K562 (cell line): ENCODE results near the gene GAL3ST1. TPM values are rescaled to one million over a fixed set of nuclear protein-coding genes. Genes with fewer than 3 reads are reported as not detected.
A peak's percentile ranks its signal among the peaks of the same experiment; 100 is the strongest.

Experiments used
- ATAC-seq: fragments of 200-7000 bp; cut with Tn5 transposase; 3 replicates; pipeline ENCODE4 v1.9.1; 2020; ENCODE audit warnings: moderate library complexity
- BruUV-seq: library from RNA; stranded (reverse); fragments of 400-500 nt; replicated peaks from 2 replicates; lab custom pipeline; 2021; lab: Mats Ljungman, UMichigan
- CTCF ChIA-PET: fragments of 300-600 bp; formaldehyde crosslinking; extraction: SDS; loops from one replicate; lab custom pipeline; 2021; ENCODE audit warnings: low intra/inter-chr PET ratio; lab: Yijun Ruan, JAX
- POLR2A ChIA-PET: fragments of 300-600, 350-650 bp; sonication (Branson Sonifier 250); formaldehyde crosslinking; extraction: SDS; loops from one replicate; lab custom pipeline; 2021; ENCODE audit warnings: antibody characterized with exemption, inconsistent platforms; lab: Yijun Ruan, JAX
- DNase-seq, 4 experiments: peaks; one replicate each; pipeline versions ENCODE4 v3.0.0 to v3.0.0-alpha.2; 2011 to 2018; ENCODE audit warnings: low spot score in 3 of 4, mixed read lengths in 3 of 4; ENCODE audit errors: extremely low read depth in 1 of 4
- FAIRE-seq: peaks from 2 replicates; lab custom pipeline; 2011; peaks lifted over from hg19 to GRCh38; lab: Jason Lieb, UNC
- H2AFZ ChIP-seq: 2 replicates; pipeline ENCODE4 v1.6.0; 2011; ENCODE audit warnings: low read depth, low read length, control low read depth, inconsistent platforms
- H3K27ac ChIP-seq: fragments of 200-600 bp; 3 replicates; pipeline ENCODE4 v1.8.0; 2011; ENCODE audit warnings: low read depth, mild to moderate bottlenecking, control low read depth, inconsistent platforms, low read length, moderate library complexity, mixed read lengths; ENCODE audit errors: extremely low read depth
- H3K27me3 ChIP-seq, 2 experiments: fragments of 300-600 bp in 1 of 2; 2 replicates in 1 of 2; 3 replicates in 1 of 2; pipeline versions ENCODE4 v1.6.0 to v1.8.0; 2011; ENCODE audit warnings: inconsistent platforms in 2 of 2, low read length in 2 of 2, mild to moderate bottlenecking in 1 of 2, mixed read lengths in 1 of 2, moderate library complexity in 1 of 2; ENCODE audit not compliant: control insufficient read depth in 2 of 2, insufficient read depth in 2 of 2
- H3K36me3 ChIP-seq: fragments of 300-600 bp; 3 replicates; pipeline ENCODE4 v1.8.0; 2011; ENCODE audit warnings: mild to moderate bottlenecking, low read length, inconsistent platforms; ENCODE audit not compliant: control insufficient read depth, insufficient read depth
- H3K4me1 ChIP-seq, 2 experiments: fragments of 200-600 bp in 1 of 2; replicated peaks in 1 of 2; 2 replicates in 1 of 2; 3 replicates in 1 of 2; pipeline versions ENCODE4 v1.5.1 to v1.8.0; 2011; ENCODE audit warnings: inconsistent platforms in 2 of 2, low read length in 2 of 2, mild to moderate bottlenecking in 1 of 2, mixed read lengths in 1 of 2, moderate library complexity in 1 of 2; ENCODE audit not compliant: control insufficient read depth in 2 of 2, insufficient read depth in 2 of 2
- H3K4me2 ChIP-seq: 2 replicates; pipeline ENCODE4 v1.6.1; 2011; ENCODE audit warnings: low read length, control low read depth, inconsistent platforms, mixed read lengths; ENCODE audit not compliant: insufficient read depth
- H3K4me3 ChIP-seq: fragments of 200-600 bp; sonication (generic), shearing (Covaris generic); 2 replicates; pipeline ENCODE4 v1.5.1; 2016; ENCODE audit warnings: control low read depth, inconsistent platforms
- H3K79me2 ChIP-seq: fragments of 200-600 bp; 3 replicates; pipeline ENCODE4 v1.8.0; 2011; ENCODE audit warnings: low read length, inconsistent platforms; ENCODE audit not compliant: control insufficient read depth, insufficient read depth
- H3K9ac ChIP-seq, 2 experiments: 2 replicates each; pipeline versions ENCODE4 v1.6.0 to v1.6.1; 2011; ENCODE audit warnings: low read depth in 2 of 2, low read length in 2 of 2, control low read depth in 1 of 2, inconsistent platforms in 1 of 2, mild to moderate bottlenecking in 1 of 2, mixed read lengths in 1 of 2; ENCODE audit not compliant: insufficient read depth in 1 of 2
- H3K9me1 ChIP-seq: one replicate; pipeline ENCODE4 v1.6.0; 2011; ENCODE audit warnings: inconsistent platforms, mild to moderate bottlenecking, low read length, moderate library complexity; ENCODE audit not compliant: control insufficient read depth, insufficient read depth
- H3K9me3 ChIP-seq: replicated peaks from 2 replicates; pipeline ENCODE4 v1.5.1; 2011; ENCODE audit warnings: low read depth, low read length, inconsistent platforms; ENCODE audit not compliant: control insufficient read depth, insufficient read depth
- H4K20me1 ChIP-seq: replicated peaks from 2 replicates; pipeline ENCODE4 v1.6.1; 2011; ENCODE audit warnings: low read length, inconsistent platforms, mixed read lengths; ENCODE audit not compliant: control insufficient read depth, insufficient read depth
- HIVEP1 ChIP-seq: fragments of 250-450 bp; sonication (Bioruptor Pico); IDR thresholded peaks from 2 replicates; pipeline ENCODE4 v1.4.0; 2020; ENCODE audit warnings: mild to moderate bottlenecking
- ZNF76 ChIP-seq: fragments of 250-450 bp; sonication (Bioruptor Pico); IDR thresholded peaks from 2 replicates; pipeline ENCODE4 v1.4.0; 2020; ENCODE audit warnings: mild to moderate bottlenecking, moderate library complexity, borderline replicate concordance
- WGBS: fragments of 100-300 bp; shearing (Covaris generic); methylation state at CpG from one replicate; pipeline ENCODE4 v1.1.6; 2016; ENCODE audit warnings: low coverage, mixed read lengths; ENCODE audit not compliant: insufficient coverage; ENCODE audit errors: missing lambda C conversion rate; 5-methylcytosine and 5-hydroxymethylcytosine counted together
- in situ Hi-C: fragments of 300-500 bp; cut with MboI; formaldehyde crosslinking; loops from 4 replicates; pipeline ENCODE4 v1.15.0; 2018; ENCODE audit warnings: inconsistent platforms, mixed read lengths
- intact Hi-C: fragments of 100-400 bp; cut with micrococcal nuclease; formaldehyde crosslinking; loops from 2 replicates; pipeline ENCODE4 v1.14.2; 2022
- polyA plus RNA-seq, 8 experiments: library from polyadenylated mRNA; depleted of rRNA in 4 of 8; stranded (reverse) in 5 of 8; unstranded in 3 of 8; fragments of >200 nt; fragmentation: Nextera tagmentation in 2 of 8; fragmentation: Illumina TruSeq in 1 of 8; extraction: Ambion mirVana in 2 of 8; extraction: Trizol in 1 of 8; gene quantifications; 2 replicates each; pipeline versions ENCODE4 v1.2.1 to v1.2.3, GENCODE V29; 2011 to 2014; ENCODE audit warnings: inconsistent platforms in 1 of 8, missing spikeins in 1 of 8
- total RNA-seq, 7 experiments: library from RNA; depleted of rRNA in 6 of 7; stranded (reverse); fragments of >200 nt in 6 of 7; fragmentation: Illumina TruSeq in 2 of 7; extraction: Trizol in 2 of 7; gene quantifications; 2 replicates each; pipeline versions ENCODE4 v1.2.1 to v1.2.3, GENCODE V29; 2011 to 2021; ENCODE audit warnings: low replicate concordance in 1 of 7
- TF ChIP-seq, protein P1 (sequence below): fragments of 450-650 bp; IDR thresholded peaks from 2 replicates; pipeline ENCODE4 v1.6.1; 2016; ENCODE audit warnings: mild to moderate bottlenecking
- TF ChIP-seq, protein P2 (sequence below), 2 experiments: IDR thresholded peaks; 2 replicates each; pipeline ENCODE4 v1.6.1; 2012; ENCODE audit warnings: improper control_type of control experiment in 2 of 2, low read depth in 2 of 2, low read length in 2 of 2, borderline replicate concordance in 1 of 2

The GAL3ST1 gene
- total and polyA plus RNA-seq, 9 of the 15 experiments (the other 6 are each of a cell fraction or from before 2014, with no cell fraction given): 0.03 to 1.9 (median 0.33) TPM; not detected in 1

GRCh38 chr22:30559889-30560288 is 14.6 kb downstream of the GAL3ST1 start:
- H3K4me1 ChIP-seq: peaks cover 0 to 24% of the 10 kb centered on the region in 2 experiments; a peak in 3 of 5 replicates
- FAIRE-seq (no peak), ATAC-seq (no peak), DNase-seq (no peak)
- H3K4me3 ChIP-seq: no peak overlapping the region
- no peaks in the 10 kb centered on the region for H3K9me1 ChIP-seq
- H2AFZ ChIP-seq: peak overlapping the region; percentile 81
- H4K20me1 ChIP-seq: no peaks in the 10 kb centered on the region
- H3K27ac ChIP-seq: no peak overlapping the region
- 62% methylated on average over 6 of the region's 6 CpGs for WGBS
- ChIA-PET CTCF (no interaction called here), POLR2A (interaction anchor here (0.6 to 1.5 kb wide), 3 partner anchors 10 to 15 kb away, joined by 3 to 7 read pairs (median 6); no protein-coding TSS in a partner anchor)
- BruUV-seq: no TSS peak
- no peaks in the 10 kb centered on the region for H3K9me3 ChIP-seq
- in situ Hi-C loops: no loop called here
- H3K27me3 ChIP-seq: peaks cover 0 to 4% of the 10 kb centered on the region in 2 experiments; a peak in 1 of 5 replicates
- peak overlapping the region in 1 of 2 experiments; percentile 74; a peak in 1 of 4 replicates for H3K9ac ChIP-seq
- no peaks in the 10 kb centered on the region for H3K36me3 ChIP-seq
- TF ChIP-seq ZNF76 (CRISPR knock-in tag) (no peak), HIVEP1 (CRISPR knock-in tag) (no peak)
- TF ChIP-seq, protein P1, sequence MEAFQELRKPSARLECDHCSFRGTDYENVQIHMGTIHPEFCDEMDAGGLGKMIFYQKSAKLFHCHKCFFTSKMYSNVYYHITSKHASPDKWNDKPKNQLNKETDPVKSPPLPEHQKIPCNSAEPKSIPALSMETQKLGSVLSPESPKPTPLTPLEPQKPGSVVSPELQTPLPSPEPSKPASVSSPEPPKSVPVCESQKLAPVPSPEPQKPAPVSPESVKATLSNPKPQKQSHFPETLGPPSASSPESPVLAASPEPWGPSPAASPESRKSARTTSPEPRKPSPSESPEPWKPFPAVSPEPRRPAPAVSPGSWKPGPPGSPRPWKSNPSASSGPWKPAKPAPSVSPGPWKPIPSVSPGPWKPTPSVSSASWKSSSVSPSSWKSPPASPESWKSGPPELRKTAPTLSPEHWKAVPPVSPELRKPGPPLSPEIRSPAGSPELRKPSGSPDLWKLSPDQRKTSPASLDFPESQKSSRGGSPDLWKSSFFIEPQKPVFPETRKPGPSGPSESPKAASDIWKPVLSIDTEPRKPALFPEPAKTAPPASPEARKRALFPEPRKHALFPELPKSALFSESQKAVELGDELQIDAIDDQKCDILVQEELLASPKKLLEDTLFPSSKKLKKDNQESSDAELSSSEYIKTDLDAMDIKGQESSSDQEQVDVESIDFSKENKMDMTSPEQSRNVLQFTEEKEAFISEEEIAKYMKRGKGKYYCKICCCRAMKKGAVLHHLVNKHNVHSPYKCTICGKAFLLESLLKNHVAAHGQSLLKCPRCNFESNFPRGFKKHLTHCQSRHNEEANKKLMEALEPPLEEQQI: no peak
- TF ChIP-seq, protein P2, sequence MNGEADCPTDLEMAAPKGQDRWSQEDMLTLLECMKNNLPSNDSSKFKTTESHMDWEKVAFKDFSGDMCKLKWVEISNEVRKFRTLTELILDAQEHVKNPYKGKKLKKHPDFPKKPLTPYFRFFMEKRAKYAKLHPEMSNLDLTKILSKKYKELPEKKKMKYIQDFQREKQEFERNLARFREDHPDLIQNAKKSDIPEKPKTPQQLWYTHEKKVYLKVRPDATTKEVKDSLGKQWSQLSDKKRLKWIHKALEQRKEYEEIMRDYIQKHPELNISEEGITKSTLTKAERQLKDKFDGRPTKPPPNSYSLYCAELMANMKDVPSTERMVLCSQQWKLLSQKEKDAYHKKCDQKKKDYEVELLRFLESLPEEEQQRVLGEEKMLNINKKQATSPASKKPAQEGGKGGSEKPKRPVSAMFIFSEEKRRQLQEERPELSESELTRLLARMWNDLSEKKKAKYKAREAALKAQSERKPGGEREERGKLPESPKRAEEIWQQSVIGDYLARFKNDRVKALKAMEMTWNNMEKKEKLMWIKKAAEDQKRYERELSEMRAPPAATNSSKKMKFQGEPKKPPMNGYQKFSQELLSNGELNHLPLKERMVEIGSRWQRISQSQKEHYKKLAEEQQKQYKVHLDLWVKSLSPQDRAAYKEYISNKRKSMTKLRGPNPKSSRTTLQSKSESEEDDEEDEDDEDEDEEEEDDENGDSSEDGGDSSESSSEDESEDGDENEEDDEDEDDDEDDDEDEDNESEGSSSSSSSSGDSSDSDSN (IDR thresholded peaks at IDR 0.05; ENCODE audit: borderline replicate concordance in 1 of 2, low read depth in 2 of 2, low read length in 2 of 2): no peak
- peak overlapping the region; percentile 49; the same call in 1 of the 2 replicates for H3K4me2 ChIP-seq
- no peaks in the 10 kb centered on the region for H3K79me2 ChIP-seq
- intact Hi-C loops: no loop called here
